Right renal cortex interstitium (tissue), 3 donors: ENCODE results near the gene FAM53C. TPM values are rescaled to one million over a fixed set of nuclear protein-coding genes. Genes with fewer than 3 reads are reported as not detected.
"Not testable (repeated sequence)": the region's sequence is repeated elsewhere in the genome, so short reads cannot be mapped to it uniquely, and the experiment has no call there.

ENCODE experiments used
- DNase-seq, 3 donors: peaks; one replicate each; pipeline ENCODE4 v3.0.0-alpha.2; 2013; ENCODE audit warnings: low read depth in 3 of 3, low spot score in 2 of 3
- polyA plus RNA-seq, 3 donors: library from polyadenylated mRNA; unstranded; fragments of 120-200 nt; gene quantifications; one replicate each; pipeline ENCODE4 v1.2.1, GENCODE V29; 2013; ENCODE audit not compliant: insufficient read length in 3 of 3

The FAM53C gene
- polyA plus RNA-seq, 3 donors = 29.3 to 31.1 (median 29.7) TPM

DNA sequence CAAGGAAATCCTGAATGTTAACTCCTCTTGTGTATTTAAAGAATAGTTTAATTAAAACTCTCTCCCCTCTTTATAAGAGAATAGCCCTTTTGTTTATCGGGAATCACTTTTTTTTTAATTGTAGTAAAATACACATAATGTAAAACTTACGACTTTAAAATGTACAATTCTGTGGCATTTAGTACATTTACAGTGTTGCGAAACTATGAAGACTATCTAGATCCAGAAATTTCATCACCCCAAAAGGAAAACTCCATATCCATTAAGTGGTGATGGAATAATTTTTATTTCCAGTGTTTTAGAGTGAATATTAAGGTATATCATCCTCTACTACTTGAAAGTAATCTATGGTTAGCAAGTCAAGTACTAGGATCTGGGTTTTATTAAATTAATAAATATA, 51.3 kb downstream of the FAM53C start:
- no peak for DNase-seq

DNA sequence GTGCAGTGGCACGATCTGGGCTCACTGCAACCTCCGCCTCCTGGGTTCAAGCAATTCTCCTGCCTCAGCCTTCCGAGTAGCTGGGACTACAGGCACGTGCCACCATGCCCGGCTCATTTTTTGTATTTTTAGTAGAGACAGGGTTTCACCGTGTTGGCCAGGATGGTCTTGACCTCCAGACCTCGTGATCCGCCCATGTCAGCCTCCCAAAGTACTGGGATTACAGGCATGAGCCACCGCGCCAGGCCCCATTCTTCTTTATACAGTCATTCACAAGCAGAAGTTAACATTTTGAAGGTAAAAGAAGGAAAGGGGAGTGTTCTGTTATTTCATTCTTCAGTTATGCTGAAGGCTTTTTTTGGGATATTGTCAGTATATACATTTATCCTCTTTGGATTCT, 51.8 kb downstream of the FAM53C start:
- DNase-seq = not testable (repeated sequence)

GRCh38 chr5:138391859-138392386, 53.9 kb downstream of the FAM53C start:
- no peak for DNase-seq

Other genes starting within 250 kb of the FAM53C start
- 10 to 100 TPM; 22.7 to 24.9 (median 23.3) TPM for gene NME5, start 198.8 kb upstream of the FAM53C start, polyA plus RNA-seq
- gene BRD8, start 159.6 kb upstream of the FAM53C start, polyA plus RNA-seq = 100 to 1,000 TPM; 118 to 139 (median 127) TPM
- gene KIF20A, start 159.2 kb upstream of the FAM53C start, polyA plus RNA-seq = 10 to 100 TPM; 44.0 to 47.8 (median 47.0) TPM
- gene CDC23, start 124.9 kb upstream of the FAM53C start, polyA plus RNA-seq = 10 to 100 TPM; 62.1 to 67.3 (median 65.4) TPM
- gene GFRA3, start 63.6 kb upstream of the FAM53C start, polyA plus RNA-seq = 1 to 10 TPM; 2.3 to 3.8 (median 3.6) TPM
- 1 to 10 TPM; 6.8 to 8.4 (median 7.8) TPM for gene CDC25C, start 6.5 kb upstream of the FAM53C start, polyA plus RNA-seq
- 100 to 1,000 TPM in 1 of 3 donors, 10 to 100 TPM in 2; 96.6 to 102 (median 98.6) TPM for gene KDM3B, start 14.4 kb downstream of the FAM53C start, polyA plus RNA-seq
- gene REEP2, start 100.8 kb downstream of the FAM53C start, polyA plus RNA-seq = 10 to 100 TPM in 1 of 3 donors, 1 to 10 TPM in 2; 7.2 to 10.9 (median 8.2) TPM
- 100 to 1,000 TPM; 101 to 410 (median 155) TPM for gene EGR1, start 127.2 kb downstream of the FAM53C start, polyA plus RNA-seq
- gene ETF1, start 205.0 kb downstream of the FAM53C start, polyA plus RNA-seq = 10 to 100 TPM; 75.5 to 82.8 (median 79.5) TPM
- gene HSPA9, start 237.1 kb downstream of the FAM53C start, polyA plus RNA-seq = 100 to 1,000 TPM; 345 to 376 (median 350) TPM